RWPE1 (cell line): ENCODE results near the gene PDE4D.

Source experiments
- CTCF ChIA-PET: fragments of 350-600 bp; sonication (Branson Sonifier 250); formaldehyde crosslinking; extraction: SDS; loops from one replicate; lab custom pipeline; 2021; lab: Yijun Ruan, JAX
- POLR2A ChIA-PET: fragments of 400-600 bp; formaldehyde crosslinking; extraction: SDS; loops from one replicate; lab custom pipeline; 2020; ENCODE audit warnings: antibody characterized with exemption; ENCODE audit not compliant: low non-redundant PET; lab: Yijun Ruan, JAX
- DNase-seq: peaks from one replicate; pipeline ENCODE4 v3.0.0; 2012; ENCODE audit warnings: low spot score
- H3K27ac ChIP-seq: fragments of 450-650 bp; 2 replicates; pipeline ENCODE4 v1.5.1; 2017
- CTCF ChIP-seq: fragments of 450-650 bp; conservative IDR thresholded peaks from 2 replicates; pipeline ENCODE4 v1.5.1; 2017; ENCODE audit warnings: low read depth, mild to moderate bottlenecking

The PDE4D gene

GRCh38 chr5:59327191-59327980 is 566.1 kb downstream of the PDE4D start:
- DNase-seq: no peak
- H3K27ac ChIP-seq: no peak overlapping the region
- ChIA-PET CTCF (interaction anchor here (0.6 to 1.7 kb wide), 3 partner anchors 40 to 1398 kb away, joined by 3 to 6 read pairs (median 4); no protein-coding TSS in a partner anchor), POLR2A (no interaction called here)
- TF ChIP-seq CTCF: no peak

- POLR2A ChIA-PET: no interaction called here
- CTCF ChIA-PET: no interaction called here
- no peak overlapping the region for H3K27ac ChIP-seq
- DNase-seq: no peak
- TF ChIP-seq CTCF: no peak
These were observed 566.9 kb downstream of the PDE4D start for GRCh38 chr5:59326596-59326995.

GRCh38 chr5:59325070-59325469 is 568.5 kb downstream of the PDE4D start:
- no peak for TF ChIP-seq CTCF
- no peak overlapping the region for H3K27ac ChIP-seq
- no peak for DNase-seq
- CTCF ChIA-PET: interaction anchor here (0.7 kb wide), 1 partner anchor 10 kb away, joined by 4 read pairs; no protein-coding TSS in a partner anchor
- POLR2A ChIA-PET: no interaction called here

GRCh38 chr5:59322894-59323293 is 570.6 kb downstream of the PDE4D start:
- no peak for DNase-seq
- ChIA-PET CTCF (interaction anchor here (0.6 kb wide), 1 partner anchor 312 kb away, joined by 3 read pairs; no protein-coding TSS in a partner anchor), POLR2A (no interaction called here)
- no peak overlapping the region for H3K27ac ChIP-seq
- TF ChIP-seq CTCF: no peak

GRCh38 chr5:59322058-59322457 is 571.5 kb downstream of the PDE4D start:
- POLR2A ChIA-PET: no interaction called here
- TF ChIP-seq CTCF: no peak
- no peak for DNase-seq
- CTCF ChIA-PET: interaction anchor here (0.7 kb wide), 1 partner anchor 45 kb away, joined by 3 read pairs; no protein-coding TSS in a partner anchor
- H3K27ac ChIP-seq: no peak overlapping the region

GRCh38 chr5:59321642-59322041 is 571.9 kb downstream of the PDE4D start:
- DNase-seq: no peak
- TF ChIP-seq CTCF: no peak
- ChIA-PET POLR2A (no interaction called here), CTCF (interaction anchor here (0.7 kb wide), 1 partner anchor 45 kb away, joined by 3 read pairs; no protein-coding TSS in a partner anchor)
- H3K27ac ChIP-seq: no peak overlapping the region
